ENCODE measurements around the gene CDH23.

Gene CDH23

GRCh38 chr10:71370031-71370430, 26.7 kb upstream of the CDH23 start:
- no peak for DNase-seq (ENCODE audit: low spot score)

GRCh38 chr10:71371750-71372166, 25.0 kb upstream of the CDH23 start:
- no peak for DNase-seq (ENCODE audit: low spot score)

DNA sequence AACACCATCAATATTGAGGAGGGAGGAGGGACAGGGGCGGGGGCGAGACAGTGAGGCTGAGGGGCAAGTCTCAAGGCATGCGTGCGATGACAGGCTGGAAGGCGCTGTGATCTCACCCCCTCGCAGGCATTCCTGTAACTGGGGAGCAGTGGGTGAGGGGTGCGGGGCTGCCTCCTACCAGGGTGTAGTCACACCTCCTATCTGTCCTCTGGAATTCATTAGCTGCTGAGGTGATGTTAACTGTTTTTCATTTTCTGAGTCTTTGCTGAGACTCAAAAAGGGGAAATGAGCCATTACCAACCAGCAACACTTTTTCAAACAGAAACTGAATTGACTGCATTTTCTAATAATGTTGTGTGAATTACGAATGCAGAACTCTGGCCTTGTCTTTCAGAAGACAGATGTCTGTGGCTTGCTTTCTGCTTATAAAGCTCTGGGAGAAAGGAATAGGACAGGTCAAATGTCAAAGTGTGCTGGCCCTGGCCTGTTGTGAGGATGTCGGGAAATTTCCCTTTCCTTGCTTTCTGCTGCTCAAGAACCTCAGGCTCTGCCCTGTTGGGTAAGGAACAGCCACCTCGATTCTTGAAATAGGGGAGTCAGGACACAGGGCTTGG, 23.7 kb upstream of the CDH23 start:
- DNase-seq (ENCODE audit: low spot score): no peak

DNA sequence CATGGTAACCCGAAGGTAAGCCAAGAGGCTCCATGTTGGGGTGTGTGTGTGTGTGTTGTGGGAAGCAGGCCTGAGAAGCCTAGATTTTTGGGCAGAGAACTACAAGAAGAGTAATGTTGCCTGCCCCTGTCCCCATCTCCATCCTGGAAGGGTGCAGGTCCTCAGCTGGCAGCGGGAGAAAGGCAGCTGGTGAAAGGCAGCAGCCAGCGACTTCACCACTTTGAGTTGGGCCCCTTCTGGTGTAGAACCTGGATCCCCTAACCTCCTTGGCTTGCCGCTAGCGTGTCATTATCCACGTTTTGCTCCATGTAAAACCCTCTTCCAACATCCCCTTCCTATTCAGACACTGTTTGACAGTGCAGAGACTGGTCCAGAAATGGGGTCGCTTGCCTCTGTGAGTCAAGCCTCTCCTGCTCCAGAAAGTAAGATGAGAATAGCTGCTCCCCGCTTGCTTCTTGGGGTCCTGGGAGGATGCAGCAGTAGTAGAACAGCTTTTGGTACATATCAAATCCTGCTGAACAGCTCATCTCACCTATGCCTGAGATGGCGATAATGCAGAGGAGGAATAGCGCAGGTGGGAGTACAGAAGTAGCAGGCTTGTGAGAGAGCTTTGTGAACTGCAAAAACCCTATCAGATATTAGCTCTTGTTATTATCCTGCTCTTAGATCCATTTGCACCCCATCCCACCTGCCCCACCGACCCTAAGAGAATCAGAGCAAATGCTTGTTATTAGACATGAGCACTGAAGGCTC, 22.1 kb upstream of the CDH23 start:
- no peak for DNase-seq (ENCODE audit: low spot score)

DNA sequence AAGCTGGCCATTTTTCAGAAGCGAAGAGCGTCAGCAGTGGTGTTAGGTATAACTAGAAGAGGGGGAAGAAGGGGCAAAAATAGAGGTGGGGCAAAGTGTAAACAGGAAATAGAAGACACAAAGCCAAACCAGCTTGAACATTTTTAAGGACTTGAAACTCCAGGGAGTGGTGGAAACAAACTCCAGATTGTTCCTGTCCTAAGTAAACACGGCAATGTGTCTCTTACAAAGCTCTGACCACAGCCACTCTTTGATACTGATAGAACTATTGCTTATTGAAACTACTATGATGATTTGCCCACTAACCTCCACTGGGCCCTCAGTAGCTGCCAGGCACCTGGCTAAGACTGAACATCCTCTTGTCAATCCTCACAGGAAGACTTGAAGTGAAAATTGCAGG, 20.8 kb upstream of the CDH23 start:
- DNase-seq (ENCODE audit: low spot score): no peak

GRCh38 chr10:71378336-71379117, 18.2 kb upstream of the CDH23 start:
- no peak for DNase-seq (ENCODE audit: low spot score)

DNA sequence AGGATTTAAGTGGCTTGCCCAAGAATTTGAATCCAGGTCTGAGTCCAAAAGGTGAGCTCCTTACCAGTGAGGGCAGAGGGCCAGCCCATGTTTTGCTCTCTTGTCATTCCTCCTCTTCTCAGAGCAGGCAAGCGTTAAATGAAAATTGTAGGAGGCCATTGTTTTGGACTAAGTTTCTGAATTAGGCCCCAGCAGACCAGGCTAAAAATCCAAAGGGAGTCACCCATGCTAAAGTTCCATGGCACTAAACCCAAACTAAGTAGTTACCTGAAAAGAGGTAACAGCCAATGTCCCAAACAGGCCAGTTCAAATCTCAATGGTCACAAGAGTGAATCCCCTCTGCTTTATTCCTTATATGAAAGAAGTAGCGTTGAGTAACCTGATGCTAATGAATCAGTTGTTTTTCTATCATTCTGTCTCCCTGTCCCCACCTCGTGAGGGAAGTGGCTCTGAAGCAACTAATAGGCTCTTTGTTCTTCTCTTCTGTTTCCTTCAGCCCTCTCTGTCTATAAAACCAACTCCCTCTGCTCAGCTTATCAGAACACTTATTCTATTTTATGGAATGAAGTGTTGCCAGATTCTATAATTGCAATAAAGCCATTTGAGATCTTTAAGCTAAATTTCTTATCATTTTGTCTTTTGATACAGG, 17.5 kb upstream of the CDH23 start:
- no peak for DNase-seq (ENCODE audit: low spot score)

- no peak for DNase-seq (ENCODE audit: low spot score)
These were observed 15.9 kb upstream of the CDH23 start for GRCh38 chr10:71380841-71381240.

DNA sequence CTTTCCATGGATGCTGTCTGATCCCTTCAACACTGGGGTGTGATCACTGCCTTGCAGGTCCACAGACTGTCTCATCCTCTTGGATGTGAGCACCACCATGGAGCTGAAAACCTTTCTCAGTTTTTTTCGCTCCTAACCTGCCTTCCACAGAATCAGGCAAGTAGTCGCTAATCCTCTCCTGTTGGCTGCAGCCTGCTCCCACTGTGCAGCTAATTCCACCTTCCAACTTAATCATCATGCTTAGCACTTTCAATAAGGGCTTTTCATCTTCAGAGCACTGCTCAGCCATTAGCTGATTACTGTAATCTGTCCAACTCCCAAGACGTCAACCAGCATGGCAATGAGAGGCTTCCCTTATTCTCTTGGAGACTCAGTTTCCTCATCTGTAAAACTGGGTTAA, 15.1 kb upstream of the CDH23 start:
- no peak for DNase-seq (ENCODE audit: low spot score)

GRCh38 chr10:71382028-71382427, 14.7 kb upstream of the CDH23 start:
- no peak for DNase-seq (ENCODE audit: low spot score)

GRCh38 chr10:71382757-71383156, 14.0 kb upstream of the CDH23 start:
- no peak for DNase-seq (ENCODE audit: low spot score)

- peak; percentile 64 for DNase-seq (ENCODE audit: low spot score)
These were observed 12.6 kb upstream of the CDH23 start for GRCh38 chr10:71383972-71384687.

GRCh38 chr10:71388171-71388570, 8.5 kb upstream of the CDH23 start:
- DNase-seq (ENCODE audit: low spot score): no peak

DNA sequence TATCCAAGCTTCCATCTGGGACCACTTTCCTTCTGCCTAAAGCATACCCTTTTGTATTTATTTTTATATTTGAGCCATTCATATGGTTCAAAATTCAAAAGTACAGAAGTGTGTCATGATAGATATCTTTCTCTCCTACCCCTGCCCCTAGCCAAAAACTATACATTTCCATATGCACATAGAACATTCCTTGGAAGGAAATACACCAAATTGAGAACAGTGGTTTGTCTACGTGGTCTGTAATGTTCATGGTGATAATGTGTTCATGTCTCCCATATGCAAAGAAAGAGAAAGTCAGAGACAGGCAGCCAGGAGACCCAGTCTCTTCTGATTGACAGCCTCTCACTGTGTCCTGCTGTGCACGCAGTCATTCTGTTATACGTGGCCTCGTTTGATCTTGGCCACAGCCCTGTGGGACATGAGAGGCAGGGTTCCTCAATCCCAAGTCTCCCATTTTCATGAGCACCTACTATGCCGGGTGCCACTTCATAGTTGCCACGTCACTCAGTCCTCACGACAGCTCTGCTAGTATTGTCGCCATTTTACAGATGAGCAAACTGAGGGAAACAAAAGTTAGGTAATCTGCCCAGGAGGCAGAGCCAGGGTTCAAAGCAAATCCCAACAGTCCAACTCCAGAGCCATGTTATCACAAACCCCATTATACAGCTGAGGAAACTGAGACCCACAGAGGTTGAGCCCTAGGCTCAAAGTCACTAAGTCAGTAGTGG, 8.0 kb upstream of the CDH23 start:
- no peak for DNase-seq (ENCODE audit: low spot score)

DNA sequence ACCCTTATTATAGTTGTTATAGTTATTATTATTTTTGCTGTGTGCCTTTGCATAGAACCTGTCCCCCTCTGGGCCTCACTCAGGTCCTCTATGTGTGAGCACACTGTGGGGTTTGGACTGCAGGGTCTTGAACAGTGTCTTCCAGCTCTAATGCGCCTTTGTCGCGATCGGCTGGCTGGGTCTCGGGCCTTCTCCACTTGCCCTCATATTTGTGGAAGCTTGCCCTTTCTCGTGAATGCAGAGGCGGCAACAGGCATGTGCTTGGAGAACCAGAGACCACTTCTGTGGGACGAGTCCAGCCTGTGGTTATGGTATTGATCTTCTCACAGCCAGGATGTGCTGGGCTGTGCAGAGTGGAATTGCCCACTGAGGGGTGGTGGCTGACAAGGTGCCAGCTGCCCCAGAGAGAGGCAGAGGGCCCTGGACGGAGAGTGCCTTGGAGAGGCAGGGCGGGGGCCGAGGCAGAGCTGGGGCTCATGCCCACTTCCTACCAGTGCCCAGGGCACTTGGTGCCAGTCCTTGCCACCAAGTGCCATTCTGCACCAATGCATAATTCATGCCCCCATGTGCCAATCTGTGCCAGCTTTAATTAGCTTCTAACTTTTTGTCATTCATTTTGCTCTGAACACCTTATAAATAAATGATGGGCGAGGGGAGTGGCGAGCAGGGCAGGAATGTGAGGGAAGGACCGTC, 6.8 kb upstream of the CDH23 start:
- DNase-seq (ENCODE audit: low spot score): no peak

DNA sequence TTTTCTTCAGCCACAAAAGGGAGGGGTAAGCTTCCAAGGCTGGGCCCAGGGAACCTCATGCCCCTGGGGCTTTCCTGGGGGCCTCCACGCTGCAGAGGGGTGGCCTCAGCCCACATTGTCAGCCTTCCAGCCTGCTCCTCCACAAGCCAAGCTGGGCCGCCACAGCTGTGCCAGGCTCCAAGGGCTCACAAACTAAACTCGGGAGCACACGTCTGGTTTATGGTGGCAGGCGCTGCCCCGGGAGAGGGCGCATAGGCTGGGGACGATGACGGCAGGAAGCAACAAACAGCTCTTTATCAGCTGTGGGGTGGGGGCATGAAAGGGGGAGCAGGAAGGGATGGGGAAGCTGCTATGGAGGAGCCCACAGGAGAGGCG, 6.3 kb upstream of the CDH23 start:
- DNase-seq (ENCODE audit: low spot score): no peak

GRCh38 chr10:71390921-71391690, 5.6 kb upstream of the CDH23 start:
- DNase-seq (ENCODE audit: low spot score): no peak

DNA sequence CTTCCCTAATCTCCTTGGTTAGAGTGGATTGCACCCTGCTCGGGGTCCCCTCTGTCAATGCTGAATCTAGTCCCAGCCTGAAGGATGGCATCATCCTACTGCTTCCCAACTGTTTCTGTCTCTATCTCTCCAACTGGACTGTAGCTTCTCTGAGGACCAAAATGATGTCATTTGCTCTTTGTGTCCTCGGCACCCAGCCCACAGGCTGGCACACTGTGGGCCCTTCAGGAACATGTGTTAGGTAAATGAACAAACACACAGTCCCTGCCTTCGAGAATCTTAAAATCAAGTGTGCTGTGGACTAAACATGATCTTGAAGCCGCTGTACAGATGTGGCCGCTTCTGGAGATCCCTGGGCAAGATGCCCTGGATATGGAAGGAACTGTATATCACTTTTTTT, 5.0 kb upstream of the CDH23 start:
- no peak for DNase-seq (ENCODE audit: low spot score)

DNA sequence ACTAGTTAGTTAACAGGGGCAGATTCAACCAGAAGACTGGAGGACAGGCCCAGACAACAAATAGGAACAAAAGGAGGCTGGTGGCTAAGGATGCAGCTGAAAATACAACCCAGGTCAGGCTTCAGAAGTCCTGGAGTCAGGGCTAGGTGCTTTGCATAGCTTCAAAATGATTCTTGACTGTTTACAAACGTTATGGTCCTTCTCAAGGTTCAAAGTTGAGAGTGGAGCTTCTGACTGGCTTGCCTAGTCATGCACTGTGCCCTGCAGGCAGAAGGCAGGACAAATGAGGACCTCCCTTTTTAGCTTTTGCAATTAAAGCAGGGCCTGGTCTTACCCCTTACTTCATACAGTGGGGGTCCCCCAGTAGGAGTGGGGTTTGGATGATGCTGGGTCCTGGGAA, 4.4 kb upstream of the CDH23 start:
- DNase-seq (ENCODE audit: low spot score): no peak

All from activated CD4-positive, alpha-beta T cell treated with anti-CD3 and anti-CD28 coated beads, Interleukin-2, Interleukin-4, amounts not matched to agents 100 ng/mL and 50 ng/mL, durations not matched to agents 16 hours and 8 hours (primary cell).